GM19099 (cell line): ENCODE measurements around the gene HRK.

ENCODE experiments used
- POLR2A ChIP-seq: IDR thresholded peaks from 3 replicates; pipeline ENCODE4 v1.6.1; 2011; ENCODE audit warnings: low read depth; ENCODE audit not compliant: insufficient read length; ENCODE audit errors: extremely low read depth

Gene HRK

DNA sequence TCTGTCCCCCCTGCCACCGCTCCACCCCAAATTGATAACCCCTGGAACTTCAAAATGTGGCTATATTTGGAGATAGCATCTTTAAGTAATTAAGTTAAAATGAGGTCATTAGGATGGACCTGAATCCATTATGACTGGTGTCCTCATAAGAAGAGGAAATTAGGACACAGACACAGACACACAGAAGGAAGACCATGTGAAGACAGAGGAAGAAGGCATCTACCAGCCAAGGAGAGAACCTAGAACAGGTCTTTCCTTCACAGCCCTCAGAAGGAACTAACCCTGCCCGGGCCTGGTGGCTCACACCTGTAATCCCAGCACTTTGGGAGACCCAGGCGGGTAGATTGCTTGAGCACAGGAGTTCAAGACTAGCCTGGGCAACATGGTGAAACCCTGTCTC is 3.6 kb upstream of the HRK start:
- TF ChIP-seq POLR2A, result no peak

GRCh38 chr12:116882742-116883141 is 1.5 kb upstream of the HRK start:
- TF ChIP-seq POLR2A, result no peak

GRCh38 chr12:116881877-116882507 is 751 bp upstream of the HRK start:
- TF ChIP-seq POLR2A, result no peak

DNA sequence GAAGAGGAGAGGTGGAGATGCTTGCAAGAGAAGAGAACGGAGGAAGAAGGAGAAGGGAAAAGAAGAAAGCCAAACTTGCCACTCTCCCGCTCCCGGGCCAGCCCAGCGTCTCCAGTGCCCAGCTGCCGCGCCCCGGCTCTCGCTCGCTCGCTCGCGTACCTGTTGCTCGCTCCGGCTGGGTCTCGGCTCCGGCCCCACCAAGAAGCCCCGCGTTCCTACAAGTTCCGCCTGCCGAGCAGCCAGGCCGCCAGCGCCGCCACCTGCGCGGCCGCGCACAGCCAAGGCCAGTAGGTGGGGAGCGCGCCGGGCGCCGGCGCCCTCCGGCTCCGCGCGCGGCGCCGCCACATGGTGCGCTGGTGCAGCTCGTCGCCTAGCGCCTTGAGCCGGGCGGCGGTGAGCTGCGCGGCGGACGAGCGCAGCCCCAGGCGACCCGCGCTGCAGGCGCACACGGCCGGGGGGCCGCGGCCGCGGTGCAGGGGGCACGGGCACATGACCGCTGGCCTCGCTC is 370 bp downstream of the HRK start:
- no peak for TF ChIP-seq POLR2A

DNA sequence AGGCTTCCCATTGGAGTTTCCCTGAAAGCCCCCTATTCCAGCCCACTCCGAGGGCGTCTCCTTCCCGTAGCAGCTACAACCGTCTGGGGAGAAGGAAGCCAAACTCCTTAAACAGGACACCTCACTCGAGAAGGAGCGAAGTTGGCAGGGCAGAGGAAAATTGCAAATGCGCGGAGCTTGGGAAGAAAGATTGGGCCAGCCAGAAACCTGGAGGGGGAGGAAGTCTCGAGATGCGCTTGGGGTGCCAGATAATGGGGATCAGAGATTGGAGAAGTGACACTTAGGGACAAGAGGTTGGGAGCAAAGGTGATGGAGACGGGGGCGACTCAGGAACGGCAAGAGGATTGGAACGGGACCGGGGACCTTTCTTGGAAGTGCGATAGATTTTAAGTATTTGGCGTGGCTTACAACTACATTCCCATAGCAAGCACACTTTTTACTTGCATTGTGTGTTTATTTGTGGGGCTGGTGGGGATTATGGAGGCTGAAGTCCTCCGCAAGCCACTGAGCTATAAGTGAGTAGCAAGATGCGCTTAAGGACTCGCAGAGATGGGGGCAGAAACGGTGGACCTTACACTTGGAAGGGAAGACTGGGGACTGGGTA is 926 bp downstream of the HRK start:
- no peak for TF ChIP-seq POLR2A

- no peak for TF ChIP-seq POLR2A
Observed at GRCh38 chr12:116879509-116880212, 1.6 kb downstream of the HRK start.

DNA sequence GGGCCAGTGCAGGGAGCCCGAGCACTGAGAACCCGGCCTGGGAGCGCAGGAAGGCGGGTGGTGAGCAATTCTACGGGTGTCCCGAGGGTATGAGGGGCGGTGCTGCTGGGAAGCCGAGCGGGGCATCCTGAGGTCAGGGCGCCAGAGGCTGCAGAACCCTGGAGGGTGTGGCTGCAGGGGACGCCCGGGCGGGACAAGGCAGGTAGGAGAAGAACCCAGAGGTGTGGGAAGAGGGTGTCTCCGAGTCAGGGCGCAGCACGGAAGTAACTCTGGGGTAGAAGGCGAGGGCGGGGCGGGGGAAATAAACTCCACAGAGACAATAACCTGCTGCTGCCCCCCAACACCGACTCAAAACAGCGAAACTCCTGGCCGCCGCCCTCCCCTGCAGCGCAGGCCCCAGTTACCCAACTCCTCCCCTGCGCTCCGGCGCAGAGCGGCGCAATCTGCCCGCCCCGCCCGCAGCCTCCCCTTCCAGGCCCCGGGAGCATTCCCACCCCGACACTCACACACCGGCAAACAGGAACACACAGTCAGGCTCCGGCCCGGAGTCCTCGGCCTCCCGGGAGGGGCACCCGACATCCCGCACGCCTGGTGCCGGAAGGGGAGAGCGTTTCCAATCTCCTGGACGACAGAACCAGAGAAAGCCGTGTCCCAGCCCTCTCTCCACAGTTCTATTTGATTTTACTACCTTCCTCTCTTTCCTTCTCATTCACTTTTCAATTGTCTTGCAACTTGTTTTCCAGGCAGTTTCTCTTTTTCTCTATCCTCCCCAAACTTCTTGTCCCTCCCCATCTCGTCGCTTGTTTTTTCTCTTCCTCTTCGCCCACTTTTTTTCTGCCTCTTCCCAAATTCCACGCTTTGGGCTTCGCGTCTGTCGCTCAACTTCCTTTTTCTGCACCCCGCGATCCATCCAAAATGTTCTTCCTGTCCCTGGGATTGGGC is 2.4 kb downstream of the HRK start:
- TF ChIP-seq POLR2A, result no peak

DNA sequence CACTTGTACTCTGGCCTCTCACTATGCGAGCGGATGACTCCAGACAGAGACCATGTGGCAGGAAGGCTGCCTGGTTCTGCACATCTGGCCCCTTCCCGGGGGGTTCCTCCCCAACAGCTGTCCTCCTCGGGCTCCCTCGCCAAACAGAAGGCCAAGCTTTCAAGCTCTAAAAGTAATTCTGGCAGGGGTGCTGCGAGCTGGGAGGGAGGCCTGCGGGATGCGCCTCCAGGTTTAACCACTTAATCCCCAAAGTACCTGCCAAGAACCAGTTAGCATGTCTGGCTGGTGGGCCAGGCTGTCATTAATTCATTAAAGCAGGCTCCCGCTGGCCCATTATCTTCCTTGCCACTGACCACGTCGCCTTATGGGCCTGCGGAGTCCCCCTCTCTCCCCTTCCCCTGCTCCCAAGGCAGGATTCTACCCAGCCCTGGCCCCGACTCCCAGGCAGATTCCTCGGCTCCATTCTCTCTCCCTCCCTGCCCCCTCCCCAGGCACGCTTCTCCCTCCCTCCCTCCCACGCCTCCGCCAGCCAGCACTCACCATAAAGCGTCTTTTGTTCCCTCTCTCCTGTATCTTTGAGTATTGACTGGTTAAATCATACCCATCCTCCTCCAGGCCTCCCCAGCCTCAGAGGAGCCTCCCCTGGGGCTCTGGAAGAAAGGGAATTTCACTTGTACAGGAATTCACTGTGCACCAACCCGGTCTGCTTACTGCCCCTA is 4.9 kb downstream of the HRK start:
- no peak for TF ChIP-seq POLR2A

DNA sequence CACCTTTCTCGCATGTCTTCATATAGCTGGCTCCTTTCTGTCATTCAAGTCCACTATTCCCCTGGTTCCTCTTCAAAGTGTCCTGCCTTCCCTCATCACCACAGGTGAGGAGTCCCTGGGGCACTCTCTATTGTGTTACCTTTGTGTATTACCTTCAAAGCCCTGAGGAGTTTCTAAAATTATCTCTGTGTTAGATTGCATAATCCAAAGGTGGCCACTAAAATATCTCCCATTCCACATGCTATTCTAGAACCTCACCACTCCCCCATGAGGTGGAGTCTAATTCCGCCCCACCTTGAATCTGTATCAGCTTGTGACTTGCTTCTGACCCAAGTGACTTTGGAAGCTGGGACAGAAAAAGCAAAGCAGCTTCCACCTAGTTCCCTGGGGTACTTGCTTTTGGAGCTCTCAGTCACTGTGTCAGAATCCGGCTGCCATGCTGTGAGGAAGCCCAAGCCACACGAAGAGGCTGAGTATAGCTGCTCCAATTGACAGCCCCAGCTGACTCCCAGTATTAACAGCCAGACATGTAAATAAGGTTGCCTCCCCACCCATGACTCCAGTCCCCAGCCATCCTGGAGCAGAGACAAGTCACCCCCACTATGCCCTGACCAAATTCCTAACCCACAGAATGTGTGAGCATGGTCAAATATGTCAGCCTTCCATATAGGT is 6.8 kb downstream of the HRK start:
- TF ChIP-seq POLR2A, result no peak

DNA sequence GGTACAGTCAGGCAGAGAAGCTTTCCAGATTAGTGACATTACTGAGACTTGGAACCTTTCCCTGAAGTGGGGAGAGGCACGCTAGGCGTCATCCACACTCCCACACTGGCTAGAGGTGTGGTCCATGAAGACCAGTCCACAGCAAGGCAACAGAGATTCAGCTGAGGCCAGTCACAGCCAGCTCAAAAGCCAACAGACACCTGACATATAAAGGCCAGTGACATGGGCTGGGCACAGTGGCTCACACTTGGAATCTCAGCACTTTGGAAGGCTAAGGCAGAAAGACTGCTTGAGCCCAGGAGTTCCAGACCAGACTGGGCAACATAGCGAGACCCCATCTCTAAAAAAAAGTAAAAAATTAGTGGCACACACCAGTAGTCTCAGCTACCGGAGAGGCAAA is 10.9 kb downstream of the HRK start:
- no peak for TF ChIP-seq POLR2A

DNA sequence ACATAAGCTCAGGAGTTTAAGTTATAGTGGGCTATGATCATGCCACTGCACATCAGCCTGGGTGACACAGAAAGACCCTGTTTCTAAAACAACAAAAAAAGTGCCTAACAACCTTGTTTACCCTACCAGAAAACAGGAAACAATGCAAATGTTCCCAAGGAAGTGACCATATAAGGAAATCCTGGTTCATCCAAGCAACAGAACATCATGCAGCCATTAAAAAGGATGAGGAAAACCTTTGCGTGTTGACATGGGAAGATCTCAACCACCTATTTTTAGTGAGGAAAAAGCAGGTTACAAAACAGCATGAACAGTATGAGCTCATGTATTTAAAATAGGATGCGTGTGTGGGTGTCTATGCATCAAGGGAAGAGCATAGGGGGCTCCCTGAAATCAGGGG is 13.7 kb downstream of the HRK start:
- no peak for TF ChIP-seq POLR2A

- TF ChIP-seq POLR2A, result no peak
Observed at GRCh38 chr12:116864371-116865160, 16.7 kb downstream of the HRK start.

GRCh38 chr12:116863275-116863767 is 17.9 kb downstream of the HRK start:
- TF ChIP-seq POLR2A, result no peak

DNA sequence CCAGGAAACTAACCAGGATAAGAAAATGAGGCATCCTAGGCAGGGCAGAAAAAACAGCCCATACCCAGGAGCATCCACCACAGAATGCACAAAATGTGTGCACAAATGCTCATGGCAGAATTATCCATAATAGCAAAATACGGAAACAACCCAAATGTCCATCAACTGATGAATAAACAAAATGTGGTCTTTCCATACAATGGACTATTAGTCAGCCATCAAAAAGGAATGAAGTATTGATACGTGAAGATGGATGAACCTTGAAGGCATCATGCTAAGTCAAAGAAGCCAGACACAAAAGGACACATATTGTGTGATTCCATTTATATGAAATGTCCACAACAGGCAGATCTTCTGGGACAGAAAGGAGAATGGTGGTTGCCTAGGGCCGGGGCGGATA is 19.1 kb downstream of the HRK start:
- no peak for TF ChIP-seq POLR2A

DNA sequence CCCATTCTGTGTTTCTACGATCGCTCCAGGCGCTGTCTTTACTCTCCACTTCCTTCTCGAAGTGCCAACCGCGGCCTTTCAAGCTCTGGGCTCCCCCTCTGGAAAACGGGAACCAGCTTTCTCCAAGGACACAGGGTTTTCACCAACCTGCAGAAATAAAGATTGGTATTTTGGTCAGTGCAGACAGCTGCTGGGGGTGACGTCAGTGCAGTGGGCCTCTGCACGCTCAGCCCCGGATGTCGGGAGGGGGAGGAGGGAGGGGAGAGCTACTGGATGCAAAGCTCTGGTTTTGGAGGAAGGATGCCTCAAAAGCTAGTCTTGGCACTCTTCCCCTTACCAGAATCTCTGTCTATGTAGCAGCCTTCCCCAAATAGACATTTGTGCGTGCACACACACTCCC is 19.9 kb downstream of the HRK start:
- no peak for TF ChIP-seq POLR2A
